Measurements from ENCODE around the gene DMRTA1. TPM values are rescaled to one million over a fixed set of nuclear protein-coding genes. Genes with fewer than 3 reads are reported as not detected.

Gene DMRTA1
- total and polyA plus RNA-seq, 2 of the 13 experiments (the other 11 are each of a cell fraction or from before 2014, with no cell fraction given): 0.13 to 0.16 TPM

- H2AFZ ChIP-seq (ENCODE audit: low read length): no peak overlapping the region
- H3K79me2 ChIP-seq (ENCODE audit: insufficient read depth, low read length): no peaks in the 10 kb centered on the region
- in situ Hi-C loops (cut with HindIII; ENCODE audit: extremely low pct_ligation_motif_present, low pct_unique_long_range_greater_than_20kb): no loop called here
- ChIA-PET POLR2A (no interaction called here), CTCF (ENCODE audit: low intra/inter-chr PET ratio, low total read pairs) (no interaction called here)
- H3K9me3 ChIP-seq (ENCODE audit: low read length): no peaks in the 10 kb centered on the region
- peak; percentile 68 for TF ChIP-seq CTCF (CRISPR knock-in tag; IDR thresholded peaks at IDR 0.05)
- peak; percentile 24; the same call in 1 of the 2 replicates for TF ChIP-seq SMC3 (IDR thresholded peaks at IDR 0.05; ENCODE audit: low read length)
- TF ChIP-seq ELF1 (CRISPR knock-in tag; IDR thresholded peaks at IDR 0.05): no peak
- no peak for TF ChIP-seq ZBTB2 (CRISPR knock-in tag; IDR thresholded peaks at IDR 0.05; ENCODE audit: low read depth)
- TF ChIP-seq STAG1 (CRISPR knock-in tag; IDR thresholded peaks at IDR 0.05): peak; percentile 72
- TF ChIP-seq BHLHE40 (IDR thresholded peaks at IDR 0.05; ENCODE audit: low read length): no peak
- H3K36me3 ChIP-seq (replicated peaks in 1 of 2; ENCODE audit: control insufficient read depth in 1 of 2, insufficient read depth in 2 of 2, low read length in 2 of 2): no peaks in the 10 kb centered on the region
- intact Hi-C loops (cut with micrococcal nuclease; ENCODE audit: unreplicated experiment): loop anchor here (5.0 kb wide), 2 partner anchors 1022 to 1772 kb away; no protein-coding TSS in a partner anchor
- no peaks in the 10 kb centered on the region for H4K20me1 ChIP-seq (ENCODE audit: insufficient read depth, low read length)
- no peak overlapping the region for H3K4me2 ChIP-seq (ENCODE audit: low read depth, low read length)
- peak; percentile 24 for DNase-seq (ENCODE audit: low spot score)
- no peak overlapping the region for H3K4me3 ChIP-seq (replicated peaks in 1 of 3; ENCODE audit: insufficient read depth in 1 of 3, low read depth in 2 of 3, low read length in 3 of 3)
- no peak overlapping the region for H3K27ac ChIP-seq (ENCODE audit: extremely low read length, insufficient read depth, low read length)
- FAIRE-seq: peak; percentile 62
- no TSS peak for BruUV-seq (replicated peaks)
- WGBS (ENCODE audit: low lambda C conversion rate): under 1% methylated on average over 8 of the region's 8 CpGs
- H3K27me3 ChIP-seq (ENCODE audit: control insufficient read depth in 1 of 2, insufficient read depth in 2 of 2, low read length in 2 of 2): no peaks in the 10 kb centered on the region
- no peak overlapping the region for H3K9ac ChIP-seq (ENCODE audit: insufficient read depth, low read depth, low read length)
- H3K4me1 ChIP-seq (ENCODE audit: insufficient read depth, low read length): no peaks in the 10 kb centered on the region
- ATAC-seq: peak; percentile 83
Observed at GRCh38 chr9:22469928-22470544, 23.4 kb downstream of the DMRTA1 start.

Measured in HepG2 (cell line).